Astrocyte of the cerebellum (primary cell): ENCODE results near the gene BUB1.

ENCODE experiments used
- DNase-seq: peaks from one replicate; pipeline ENCODE4 v3.0.0-alpha.2; 2011; ENCODE audit warnings: low read depth
- H3K4me3 ChIP-seq: 2 replicates; pipeline ENCODE4 v1.5.1; 2011; ENCODE audit warnings: mild to moderate bottlenecking, low read depth, low read length, moderate library complexity
- CTCF ChIP-seq: IDR thresholded peaks from 2 replicates; pipeline ENCODE4 v1.5.1; 2012; ENCODE audit warnings: low read length, low read depth, moderate library complexity, mild to moderate bottlenecking; ENCODE audit errors: missing control alignments
- in situ Hi-C: cut with HindIII; loops from 2 replicates; pipeline ENCODE4 v1.10.0; 2017; ENCODE audit warnings: low sequenced_read_pairs

The BUB1 gene

GRCh38 chr2:110659248-110659647, 18.6 kb downstream of the BUB1 start:
- DNase-seq: no peak
- TF ChIP-seq CTCF: no peak
- no peak overlapping the region for H3K4me3 ChIP-seq
- in situ Hi-C loops: no loop called here

GRCh38 chr2:110657724-110658305, 20.0 kb downstream of the BUB1 start:
- in situ Hi-C loops: no loop called here
- no peak for TF ChIP-seq CTCF
- DNase-seq: no peak
- H3K4me3 ChIP-seq: no peak overlapping the region

- TF ChIP-seq CTCF: no peak
- H3K4me3 ChIP-seq: no peak overlapping the region
- no peak for DNase-seq
- in situ Hi-C loops: no loop called here
These were observed 22.2 kb downstream of the BUB1 start for GRCh38 chr2:110655701-110656100.

GRCh38 chr2:110653861-110654260, 24.0 kb downstream of the BUB1 start:
- in situ Hi-C loops: no loop called here
- no peak for TF ChIP-seq CTCF
- no peak for DNase-seq
- no peak overlapping the region for H3K4me3 ChIP-seq

- no peak for TF ChIP-seq CTCF
- in situ Hi-C loops: no loop called here
- no peak for DNase-seq
- H3K4me3 ChIP-seq: no peak overlapping the region
These were observed 27.5 kb downstream of the BUB1 start for GRCh38 chr2:110650346-110650745.

GRCh38 chr2:110647777-110648176, 30.1 kb downstream of the BUB1 start:
- DNase-seq: no peak
- H3K4me3 ChIP-seq: no peak overlapping the region
- TF ChIP-seq CTCF: no peak
- in situ Hi-C loops: no loop called here

- no peak for TF ChIP-seq CTCF
- in situ Hi-C loops: no loop called here
- no peak overlapping the region for H3K4me3 ChIP-seq
- DNase-seq: no peak
These were observed 32.2 kb downstream of the BUB1 start for GRCh38 chr2:110645616-110646015.
